Astrocyte (in vitro differentiated cells and primary cell): ENCODE data around the gene HLA-DQB1. TPM values are rescaled to one million over a fixed set of nuclear protein-coding genes. Genes with fewer than 3 reads are reported as not detected.

Experiments
- DNase-seq: peaks from one replicate; pipeline ENCODE4 v3.0.0-alpha.2; 2010; ENCODE audit warnings: low read depth
- FAIRE-seq: peaks from 2 replicates; lab custom pipeline; 2011; peaks lifted over from hg19 to GRCh38; lab: Jason Lieb, UNC
- H2AFZ ChIP-seq: 2 replicates; pipeline ENCODE4 v1.6.0; 2012; ENCODE audit warnings: low read depth, low read length, inconsistent platforms
- H3K27ac ChIP-seq: 2 replicates; pipeline ENCODE4 v1.5.1; 2011; ENCODE audit warnings: low read depth, low read length, inconsistent platforms
- H3K27me3 ChIP-seq: 2 replicates; pipeline ENCODE4 v1.6.0; 2011; ENCODE audit warnings: low read length, inconsistent platforms; ENCODE audit not compliant: insufficient read depth
- H3K36me3 ChIP-seq: 2 replicates; pipeline ENCODE4 v1.5.1; 2011; ENCODE audit warnings: low read length, inconsistent platforms; ENCODE audit not compliant: insufficient read depth
- H3K4me1 ChIP-seq: 2 replicates; pipeline ENCODE4 v1.5.1; 2011; ENCODE audit warnings: low read length, inconsistent platforms; ENCODE audit not compliant: insufficient read depth
- H3K4me2 ChIP-seq: 2 replicates; pipeline ENCODE4 v1.6.0; 2012; ENCODE audit warnings: low read length, inconsistent platforms
- H3K4me3 ChIP-seq: 2 replicates; pipeline ENCODE4 v1.5.1; 2011; ENCODE audit warnings: low read depth, mild to moderate bottlenecking, low read length, inconsistent platforms; ENCODE audit not compliant: insufficient read depth
- H3K79me2 ChIP-seq: 2 replicates; pipeline ENCODE4 v1.6.0; 2012; ENCODE audit warnings: mild to moderate bottlenecking, low read length, inconsistent platforms; ENCODE audit not compliant: insufficient read depth
- H3K9ac ChIP-seq: 2 replicates; pipeline ENCODE4 v1.6.0; 2012; ENCODE audit warnings: mild to moderate bottlenecking, low read length, inconsistent platforms
- H3K9me3 ChIP-seq: 2 replicates; pipeline ENCODE4 v1.5.1; 2012; ENCODE audit warnings: low read depth, mild to moderate bottlenecking, low read length, inconsistent platforms; ENCODE audit not compliant: insufficient read depth
- H4K20me1 ChIP-seq: 2 replicates; pipeline ENCODE4 v1.6.0; 2012; ENCODE audit warnings: low read length, inconsistent platforms; ENCODE audit not compliant: insufficient read depth
- H3K27ac Mint-ChIP-seq: one replicate; pipeline ENCODE4 v1.8.0; 2021; ENCODE audit warnings: mild to moderate bottlenecking, mixed read lengths; ENCODE audit not compliant: unreplicated experiment
- H3K27me3 Mint-ChIP-seq: one replicate; pipeline ENCODE4 v1.8.0; 2021; ENCODE audit warnings: low read depth, mixed read lengths; ENCODE audit not compliant: unreplicated experiment
- H3K36me3 Mint-ChIP-seq: one replicate; pipeline ENCODE4 v1.8.0; 2021; ENCODE audit warnings: low read depth, mixed read lengths; ENCODE audit not compliant: unreplicated experiment
- H3K4me1 Mint-ChIP-seq: one replicate; pipeline ENCODE4 v1.8.0; 2021; ENCODE audit warnings: low read depth, mixed read lengths; ENCODE audit not compliant: unreplicated experiment
- H3K4me3 Mint-ChIP-seq: one replicate; pipeline ENCODE4 v1.8.0; 2021; ENCODE audit warnings: mild to moderate bottlenecking, moderate library complexity, mixed read lengths; ENCODE audit not compliant: unreplicated experiment
- H3K9me3 Mint-ChIP-seq: one replicate; pipeline ENCODE4 v1.8.0; 2021; ENCODE audit warnings: mild to moderate bottlenecking, mixed read lengths; ENCODE audit not compliant: unreplicated experiment
- EZH2 ChIP-seq: IDR thresholded peaks from 2 replicates; pipeline ENCODE4 v1.6.1; 2012; ENCODE audit warnings: mild to moderate bottlenecking, low read length, inconsistent platforms; ENCODE audit not compliant: insufficient read depth
- total RNA-seq: library from RNA; stranded (reverse); gene quantifications from 2 replicates; pipeline ENCODE4 v1.2.1, GENCODE V29; 2021
- TF ChIP-seq, protein P1 (sequence below): IDR thresholded peaks from 2 replicates; pipeline ENCODE4 v1.5.1; 2011; ENCODE audit warnings: low read depth, mild to moderate bottlenecking, inconsistent platforms, low read length, moderate library complexity; ENCODE audit not compliant: insufficient read depth

Gene HLA-DQB1
- total RNA-seq, 1 donor from 2014 or later, result 3.7 TPM

- Histone ChIP-seq H3K9me3 (no peaks in the 10 kb centered on the region), H3K79me2 (no peaks in the 10 kb centered on the region), H3K9ac (no peak overlapping the region), H3K4me1 (no peaks in the 10 kb centered on the region), H3K36me3 (no peaks in the 10 kb centered on the region), H3K4me3 (no peak overlapping the region), H3K27me3 (no peaks in the 10 kb centered on the region), H3K4me2 (no peak overlapping the region), H2AFZ (no peak overlapping the region), H4K20me1 (no peaks in the 10 kb centered on the region), H3K27ac (no peak overlapping the region)
- Mint-ChIP-seq H3K4me3 (no peak overlapping the region), H3K36me3 (no peaks in the 10 kb centered on the region), H3K9me3 (peaks cover 2% of the 10 kb centered on the region), H3K27me3 (peaks cover 18% of the 10 kb centered on the region), H3K4me1 (peaks cover 14% of the 10 kb centered on the region), H3K27ac (no peak overlapping the region)
- FAIRE-seq (no peak), DNase-seq (no peak)
- no peak for TF ChIP-seq EZH2
- TF ChIP-seq, protein P1, sequence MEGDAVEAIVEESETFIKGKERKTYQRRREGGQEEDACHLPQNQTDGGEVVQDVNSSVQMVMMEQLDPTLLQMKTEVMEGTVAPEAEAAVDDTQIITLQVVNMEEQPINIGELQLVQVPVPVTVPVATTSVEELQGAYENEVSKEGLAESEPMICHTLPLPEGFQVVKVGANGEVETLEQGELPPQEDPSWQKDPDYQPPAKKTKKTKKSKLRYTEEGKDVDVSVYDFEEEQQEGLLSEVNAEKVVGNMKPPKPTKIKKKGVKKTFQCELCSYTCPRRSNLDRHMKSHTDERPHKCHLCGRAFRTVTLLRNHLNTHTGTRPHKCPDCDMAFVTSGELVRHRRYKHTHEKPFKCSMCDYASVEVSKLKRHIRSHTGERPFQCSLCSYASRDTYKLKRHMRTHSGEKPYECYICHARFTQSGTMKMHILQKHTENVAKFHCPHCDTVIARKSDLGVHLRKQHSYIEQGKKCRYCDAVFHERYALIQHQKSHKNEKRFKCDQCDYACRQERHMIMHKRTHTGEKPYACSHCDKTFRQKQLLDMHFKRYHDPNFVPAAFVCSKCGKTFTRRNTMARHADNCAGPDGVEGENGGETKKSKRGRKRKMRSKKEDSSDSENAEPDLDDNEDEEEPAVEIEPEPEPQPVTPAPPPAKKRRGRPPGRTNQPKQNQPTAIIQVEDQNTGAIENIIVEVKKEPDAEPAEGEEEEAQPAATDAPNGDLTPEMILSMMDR, result no peak
These were observed 26.7 kb downstream of the HLA-DQB1 start for GRCh38 chr6:32639440-32640394.

DNA sequence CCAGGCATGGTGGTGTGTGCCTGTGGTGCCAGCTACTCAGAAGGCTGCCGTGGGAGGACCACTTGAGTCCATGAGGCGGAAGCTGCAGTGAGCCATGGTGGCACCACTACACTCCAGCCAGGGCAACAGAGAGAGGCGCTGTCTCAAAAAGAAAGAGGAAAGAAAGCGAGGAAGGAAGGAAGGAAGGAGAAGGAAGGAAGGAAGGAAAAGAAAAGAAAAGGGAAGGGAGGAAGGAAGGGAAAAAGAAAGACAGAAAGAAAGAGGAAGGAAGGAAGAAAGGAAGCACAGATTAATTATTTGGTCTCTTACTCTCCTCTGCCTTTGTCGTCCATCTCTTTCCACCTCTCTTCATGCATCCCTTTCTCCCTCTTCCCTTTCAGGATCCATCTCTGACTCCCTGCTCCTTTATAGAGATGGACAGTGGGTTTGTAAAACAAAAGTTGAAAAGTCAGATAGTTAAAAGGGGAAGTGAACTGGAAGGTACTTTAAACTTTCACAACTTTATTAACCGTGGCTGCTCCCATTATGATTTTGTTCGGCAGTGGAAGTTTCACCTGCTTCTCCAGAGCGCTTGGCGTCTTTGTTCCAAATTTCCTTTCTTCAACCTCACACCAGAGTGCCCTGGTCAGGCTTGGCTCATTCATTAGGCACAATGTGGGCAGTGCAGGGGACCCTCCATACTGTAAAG lies 27.8 kb downstream of the HLA-DQB1 start:
- Histone ChIP-seq H3K27ac (no peak overlapping the region), H2AFZ (no peak overlapping the region), H3K79me2 (no peaks in the 10 kb centered on the region), H4K20me1 (no peaks in the 10 kb centered on the region), H3K4me3 (no peak overlapping the region), H3K9ac (no peak overlapping the region), H3K4me2 (no peak overlapping the region), H3K9me3 (no peaks in the 10 kb centered on the region), H3K27me3 (no peaks in the 10 kb centered on the region), H3K4me1 (no peaks in the 10 kb centered on the region), H3K36me3 (no peaks in the 10 kb centered on the region)
- FAIRE-seq (no peak), DNase-seq (no peak)
- H3K36me3 Mint-ChIP-seq, result no peaks in the 10 kb centered on the region
- peaks cover 14% of the 10 kb centered on the region for H3K4me1 Mint-ChIP-seq
- TF ChIP-seq, protein P1, result no peak
- TF ChIP-seq EZH2, result no peak
- H3K27me3 Mint-ChIP-seq, result peaks cover 15% of the 10 kb centered on the region
- H3K27ac Mint-ChIP-seq, result no peak overlapping the region
- peaks cover 2% of the 10 kb centered on the region for H3K9me3 Mint-ChIP-seq
- no peak overlapping the region for H3K4me3 Mint-ChIP-seq
